A673 (cell line): Measurements from ENCODE around the gene RAB11B.

Experiments used
- EZH2 ChIP-seq: fragments of 200-600 bp; sonication (generic); IDR thresholded peaks from 2 replicates; pipeline ENCODE4 v1.6.1; 2017; ENCODE audit warnings: borderline replicate concordance, low read depth, mild to moderate bottlenecking, mixed read lengths, antibody characterized with exemption, low read length; ENCODE audit not compliant: poor library complexity, severe bottlenecking
- TF ChIP-seq, protein P1 (sequence below): fragments of 300-800, 200-600 bp; sonication (generic); conservative IDR thresholded peaks from 2 replicates; pipeline ENCODE4 v1.5.1; 2017; ENCODE audit warnings: low read depth, mild to moderate bottlenecking, antibody characterized with exemption, low read length, moderate library complexity, mixed read lengths

DNA sequence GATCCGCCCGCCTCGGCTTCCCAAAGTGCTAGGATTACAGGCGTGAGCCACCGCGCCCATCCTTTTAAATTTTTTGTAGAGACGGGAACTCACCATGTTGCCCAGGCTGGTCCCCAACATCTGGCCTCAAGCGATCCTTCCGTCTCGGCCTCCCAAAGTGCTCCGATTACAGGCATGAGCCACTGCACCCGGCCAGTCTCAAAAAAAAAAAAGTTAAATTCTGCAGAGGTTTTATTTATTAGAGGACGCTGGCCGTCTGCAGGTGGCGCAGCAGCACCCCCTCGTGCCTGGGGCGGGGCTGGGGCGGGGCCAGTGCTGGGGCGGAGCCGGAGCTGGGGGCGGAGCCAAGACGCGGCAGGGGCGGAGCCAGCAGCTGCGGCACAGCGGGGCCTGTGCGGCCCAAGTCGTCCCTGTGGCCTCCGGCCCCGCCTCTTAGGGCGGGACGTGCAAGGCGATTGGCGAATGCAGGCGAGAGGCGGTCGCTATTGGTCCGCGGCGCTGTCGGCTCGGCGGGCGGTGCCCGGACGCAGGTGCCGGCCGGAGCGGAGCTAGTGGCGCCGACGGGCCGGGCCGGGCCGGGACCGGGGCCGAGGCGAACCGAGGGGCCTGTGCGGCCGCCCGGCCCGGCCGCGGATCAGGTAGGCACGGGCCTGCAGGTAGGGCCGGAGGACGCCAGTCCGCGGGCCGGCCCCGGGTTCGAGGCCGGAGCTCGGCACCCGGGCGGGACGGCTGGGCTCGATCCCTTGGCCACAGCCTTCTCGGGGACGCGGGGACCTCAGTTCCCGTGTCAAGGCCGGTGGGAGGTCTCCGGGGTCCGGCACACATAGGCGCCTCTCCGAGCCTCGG, 22.8 kb downstream of the RAB11B start, which contains the start of gene MARCHF2:
- TF ChIP-seq, protein P1, sequence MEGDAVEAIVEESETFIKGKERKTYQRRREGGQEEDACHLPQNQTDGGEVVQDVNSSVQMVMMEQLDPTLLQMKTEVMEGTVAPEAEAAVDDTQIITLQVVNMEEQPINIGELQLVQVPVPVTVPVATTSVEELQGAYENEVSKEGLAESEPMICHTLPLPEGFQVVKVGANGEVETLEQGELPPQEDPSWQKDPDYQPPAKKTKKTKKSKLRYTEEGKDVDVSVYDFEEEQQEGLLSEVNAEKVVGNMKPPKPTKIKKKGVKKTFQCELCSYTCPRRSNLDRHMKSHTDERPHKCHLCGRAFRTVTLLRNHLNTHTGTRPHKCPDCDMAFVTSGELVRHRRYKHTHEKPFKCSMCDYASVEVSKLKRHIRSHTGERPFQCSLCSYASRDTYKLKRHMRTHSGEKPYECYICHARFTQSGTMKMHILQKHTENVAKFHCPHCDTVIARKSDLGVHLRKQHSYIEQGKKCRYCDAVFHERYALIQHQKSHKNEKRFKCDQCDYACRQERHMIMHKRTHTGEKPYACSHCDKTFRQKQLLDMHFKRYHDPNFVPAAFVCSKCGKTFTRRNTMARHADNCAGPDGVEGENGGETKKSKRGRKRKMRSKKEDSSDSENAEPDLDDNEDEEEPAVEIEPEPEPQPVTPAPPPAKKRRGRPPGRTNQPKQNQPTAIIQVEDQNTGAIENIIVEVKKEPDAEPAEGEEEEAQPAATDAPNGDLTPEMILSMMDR, result peak; percentile 67
- no peak for TF ChIP-seq EZH2
